Activated T-cell treated with anti-CD3 and anti-CD28 coated beads for 4 hours (primary cell): ENCODE data around the gene HPCAL1.
"Not testable (repeated sequence)": the region's sequence is repeated elsewhere in the genome, so short reads cannot be mapped to it uniquely, and the experiment has no call there.

Source experiments
- DNase-seq: peaks from one replicate; pipeline ENCODE4 v3.0.0-alpha.2; 2020

The HPCAL1 gene

DNA sequence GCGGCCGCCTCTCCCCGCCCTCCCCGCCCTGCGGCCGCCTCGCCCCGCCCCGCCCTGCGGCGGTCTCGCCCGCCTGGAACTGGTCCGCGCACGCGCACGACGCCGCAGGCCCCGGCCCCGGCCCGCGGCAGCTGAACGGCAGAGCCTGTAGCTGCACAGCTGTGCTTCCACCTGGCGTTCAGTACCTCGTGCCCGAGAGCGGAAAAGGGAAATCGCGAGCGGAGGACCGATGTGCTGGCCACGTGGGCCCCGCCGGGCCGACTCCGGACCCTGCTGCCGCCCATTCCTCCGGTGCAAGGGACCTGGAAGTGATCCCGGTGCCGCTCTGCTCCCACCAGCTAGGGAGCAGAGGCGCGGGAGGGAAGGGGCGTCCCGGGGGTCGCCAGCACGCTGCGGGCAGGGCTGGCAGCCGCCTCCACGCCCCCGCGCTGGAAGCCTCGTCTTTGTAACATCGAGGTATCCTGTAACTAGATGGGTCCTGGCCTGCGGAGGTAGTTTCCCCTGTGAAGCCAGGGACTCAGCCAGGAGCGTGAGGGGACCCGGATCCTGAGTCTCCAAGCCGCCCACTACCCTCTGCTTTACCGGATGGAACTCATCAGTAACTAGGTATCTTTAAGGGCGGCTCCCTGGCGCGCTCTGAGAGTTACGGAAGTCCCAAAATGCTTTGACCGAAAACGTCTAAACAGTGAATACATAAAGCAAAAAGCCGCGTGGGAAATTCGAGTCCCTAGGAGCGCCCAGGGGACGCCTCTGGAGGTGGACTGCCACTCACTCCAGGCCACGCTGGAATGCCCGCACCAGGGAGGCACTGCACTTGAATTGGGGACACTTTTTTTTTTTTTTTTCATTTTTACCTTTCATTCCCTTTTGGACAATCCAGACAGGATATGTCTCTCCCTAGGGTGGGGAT, 146.1 kb downstream of the HPCAL1 start:
- peak; percentile 87 for DNase-seq

DNA sequence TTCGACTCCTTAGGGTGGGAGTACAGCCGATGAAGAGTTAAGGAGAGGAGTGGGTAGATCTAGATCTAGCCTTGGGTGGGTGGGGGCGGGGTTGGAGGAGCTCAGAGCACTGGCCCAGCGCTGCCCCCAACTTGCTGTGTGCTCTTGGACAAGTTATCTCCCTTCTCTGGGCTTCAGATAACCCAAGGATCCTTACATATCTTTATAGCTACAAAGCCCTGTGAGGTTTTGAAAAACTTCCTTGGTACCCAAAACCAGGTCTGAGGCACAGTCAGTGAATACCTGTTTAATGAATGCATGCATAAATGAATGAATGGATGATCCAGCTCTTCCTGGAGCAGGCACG, 146.8 kb downstream of the HPCAL1 start:
- DNase-seq, result no peak

DNA sequence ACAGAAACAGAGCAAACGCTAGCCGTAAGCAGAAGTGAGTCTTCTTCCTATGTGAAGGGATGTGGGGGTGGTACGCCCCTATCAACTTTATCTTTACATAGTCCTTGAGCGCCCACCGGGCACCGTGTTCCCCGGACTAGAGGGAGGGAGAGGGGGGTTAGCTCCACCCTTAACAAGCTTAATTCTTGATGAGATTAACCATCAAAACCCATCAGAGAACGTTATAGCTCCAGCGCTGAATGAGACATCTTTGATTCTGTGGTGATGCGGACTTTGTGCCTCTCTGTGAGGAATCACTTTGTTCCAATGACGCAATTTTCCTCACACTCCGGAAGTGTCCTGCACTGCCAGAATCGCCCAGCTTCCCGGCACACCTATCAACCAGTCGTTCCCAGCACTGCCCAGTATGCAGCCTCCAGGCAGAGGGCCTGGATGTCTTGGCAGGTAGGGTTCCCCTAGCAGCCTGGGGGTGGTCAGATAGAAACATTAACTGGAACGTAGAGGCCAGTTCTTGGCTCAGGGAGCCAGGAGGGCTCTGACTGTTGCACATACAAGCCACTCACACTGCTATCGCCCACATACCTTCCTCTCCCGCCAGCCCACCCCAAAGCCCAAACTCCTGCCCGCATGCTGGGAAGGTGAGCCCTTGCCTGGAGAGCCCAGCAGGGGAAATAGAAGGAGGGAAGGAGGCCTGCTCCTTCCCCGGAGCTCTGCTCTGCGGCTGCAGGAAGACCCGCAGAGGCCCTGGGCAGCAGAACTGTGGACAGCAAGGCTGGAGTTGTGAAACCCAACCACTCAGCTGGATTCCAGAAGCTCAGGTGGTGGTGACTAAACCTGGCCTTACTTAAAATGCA, 147.4 kb downstream of the HPCAL1 start:
- DNase-seq, result no peak

DNA sequence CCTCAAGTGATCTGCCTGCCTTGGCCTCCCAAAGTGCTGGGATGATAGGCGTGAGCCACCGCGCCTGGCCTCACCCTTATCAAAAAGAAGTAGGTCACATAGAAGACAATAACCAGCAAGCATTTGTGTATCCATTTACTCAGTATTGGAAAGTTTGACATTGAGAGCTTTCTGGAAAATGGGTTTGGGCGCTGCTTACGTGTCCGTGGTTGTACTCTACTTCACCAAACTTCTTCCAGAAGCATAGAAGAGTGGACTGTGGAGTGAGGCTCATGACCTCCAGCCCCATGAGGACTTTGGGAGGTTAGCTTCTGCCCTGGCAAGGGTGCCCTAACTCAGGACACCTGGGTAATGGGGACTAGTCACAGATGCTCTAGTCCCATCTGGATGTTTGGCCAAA, 149.1 kb downstream of the HPCAL1 start:
- no peak for DNase-seq

DNA sequence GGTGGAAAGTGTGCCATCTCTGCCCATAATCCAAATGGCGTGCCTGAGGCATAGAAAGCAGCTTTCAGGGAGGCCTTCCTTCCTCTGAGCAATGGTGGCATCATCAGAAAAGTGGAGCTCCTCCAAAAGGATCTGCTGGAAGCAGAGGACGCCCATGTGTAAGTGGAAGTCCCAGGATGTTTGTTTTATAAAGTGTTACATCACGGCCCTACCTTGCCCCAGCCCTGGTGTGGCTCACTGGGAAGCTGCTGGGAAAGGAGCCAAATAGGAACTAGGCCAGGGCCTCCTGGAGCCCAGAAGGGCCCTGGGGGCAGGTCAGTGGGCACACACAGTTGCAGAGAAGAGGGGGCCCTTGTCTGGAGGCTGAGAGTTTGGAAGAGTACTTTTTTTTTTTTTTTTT, 149.6 kb downstream of the HPCAL1 start:
- DNase-seq, result no peak

DNA sequence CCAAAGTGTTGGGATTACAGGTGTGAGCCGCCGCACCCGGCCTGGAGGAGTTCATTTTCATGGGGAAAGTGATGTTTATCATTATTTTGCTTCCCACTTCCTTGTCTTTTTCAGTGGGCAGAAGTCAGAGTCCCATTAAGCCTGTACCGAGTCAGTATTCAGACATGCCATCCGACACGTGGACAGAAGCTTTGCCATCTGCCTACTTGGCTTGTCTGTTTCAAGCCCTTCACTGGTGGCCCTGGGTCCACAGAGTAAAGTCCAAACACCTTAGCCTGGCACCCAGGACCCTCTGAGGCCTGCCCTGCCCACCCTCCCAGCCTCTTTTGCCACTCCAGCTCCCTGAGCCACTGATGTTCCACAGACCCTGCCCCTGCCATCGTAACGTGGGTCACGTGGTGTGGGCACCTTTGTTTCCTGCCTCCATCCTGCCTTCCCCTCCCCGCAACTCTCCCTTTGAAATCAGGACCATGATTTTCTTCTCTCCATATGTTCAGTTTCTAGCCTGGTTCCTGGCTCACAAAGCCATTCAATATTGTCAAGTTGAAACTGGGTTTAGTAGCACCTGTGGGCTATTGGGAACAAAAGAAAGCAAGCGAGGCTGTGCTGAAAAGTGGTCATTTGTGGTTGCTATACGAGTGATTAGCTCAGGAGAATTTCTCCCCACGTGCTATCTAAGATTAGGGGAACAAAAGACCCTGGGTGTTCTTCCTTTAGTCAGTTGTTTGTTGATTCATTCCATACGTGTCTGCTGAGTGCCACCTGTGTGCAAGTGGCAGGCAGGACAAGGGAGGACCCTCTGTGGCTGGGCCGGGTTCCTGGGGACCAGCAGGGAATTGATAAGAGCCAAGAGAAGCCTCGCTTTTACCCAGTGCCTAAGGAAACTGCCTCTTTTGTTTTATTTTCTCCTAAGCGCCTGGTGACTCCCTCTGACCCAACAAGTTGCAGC, 150.5 kb downstream of the HPCAL1 start:
- no peak for DNase-seq

DNA sequence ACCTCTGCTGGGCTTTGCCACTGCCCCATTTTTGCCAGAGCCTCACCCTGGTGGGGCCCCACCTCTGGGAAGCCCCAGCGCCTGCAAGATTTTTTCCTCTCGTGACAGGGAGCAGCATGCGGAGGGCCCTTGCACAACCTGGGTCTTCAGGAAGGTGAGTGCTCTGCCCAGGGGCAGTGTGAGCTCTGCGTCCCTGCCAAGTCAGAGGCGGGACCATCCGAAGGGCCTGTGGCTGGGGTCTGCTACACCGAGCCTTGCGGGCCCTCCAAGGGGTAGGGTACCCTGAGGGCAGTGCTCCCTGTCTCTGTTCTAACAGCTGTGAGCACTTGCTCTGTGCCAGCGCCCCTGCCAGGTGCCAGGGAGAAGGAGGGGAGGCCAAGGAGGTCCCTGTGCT, 151.2 kb downstream of the HPCAL1 start:
- no peak for DNase-seq

DNA sequence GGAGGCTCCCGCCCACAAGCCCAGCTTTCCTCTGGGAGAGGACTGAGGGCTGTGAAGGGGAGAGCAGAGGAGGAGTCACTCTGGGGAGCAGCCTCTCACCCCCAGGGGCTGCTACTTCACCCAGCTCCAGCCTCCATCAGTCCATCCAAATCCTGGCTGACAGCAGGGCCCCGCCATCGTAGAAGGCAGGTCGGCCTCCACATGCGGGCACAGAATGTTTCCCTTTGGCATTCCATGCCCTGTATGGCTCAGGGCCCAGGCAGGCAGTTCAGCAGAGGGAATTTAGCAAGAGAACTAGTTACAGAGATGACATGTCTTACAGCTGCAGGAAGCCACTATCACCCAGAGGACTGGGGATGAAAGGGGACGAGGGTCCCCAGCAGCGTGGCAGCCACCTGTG, 151.8 kb downstream of the HPCAL1 start:
- DNase-seq, result no peak

DNA sequence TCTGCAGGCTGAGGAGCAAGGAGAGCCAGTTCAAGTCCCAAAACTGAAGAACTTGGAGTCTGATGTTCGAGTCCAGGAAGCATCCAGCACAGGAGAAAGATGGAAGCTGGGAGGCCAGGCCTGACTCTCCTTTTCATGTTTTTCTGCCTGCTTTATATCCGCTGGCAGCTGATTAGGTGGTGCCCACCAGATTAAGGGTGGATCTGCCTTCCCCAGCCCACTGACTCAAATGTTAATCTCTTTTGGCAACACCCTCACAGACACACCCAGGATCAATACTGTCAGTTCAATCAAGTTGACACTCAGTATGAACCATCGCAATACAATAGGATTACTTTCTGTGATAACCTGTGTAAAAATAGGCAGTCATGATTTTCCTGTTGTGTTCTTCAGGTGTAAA, 154.5 kb downstream of the HPCAL1 start:
- not testable (repeated sequence) for DNase-seq

DNA sequence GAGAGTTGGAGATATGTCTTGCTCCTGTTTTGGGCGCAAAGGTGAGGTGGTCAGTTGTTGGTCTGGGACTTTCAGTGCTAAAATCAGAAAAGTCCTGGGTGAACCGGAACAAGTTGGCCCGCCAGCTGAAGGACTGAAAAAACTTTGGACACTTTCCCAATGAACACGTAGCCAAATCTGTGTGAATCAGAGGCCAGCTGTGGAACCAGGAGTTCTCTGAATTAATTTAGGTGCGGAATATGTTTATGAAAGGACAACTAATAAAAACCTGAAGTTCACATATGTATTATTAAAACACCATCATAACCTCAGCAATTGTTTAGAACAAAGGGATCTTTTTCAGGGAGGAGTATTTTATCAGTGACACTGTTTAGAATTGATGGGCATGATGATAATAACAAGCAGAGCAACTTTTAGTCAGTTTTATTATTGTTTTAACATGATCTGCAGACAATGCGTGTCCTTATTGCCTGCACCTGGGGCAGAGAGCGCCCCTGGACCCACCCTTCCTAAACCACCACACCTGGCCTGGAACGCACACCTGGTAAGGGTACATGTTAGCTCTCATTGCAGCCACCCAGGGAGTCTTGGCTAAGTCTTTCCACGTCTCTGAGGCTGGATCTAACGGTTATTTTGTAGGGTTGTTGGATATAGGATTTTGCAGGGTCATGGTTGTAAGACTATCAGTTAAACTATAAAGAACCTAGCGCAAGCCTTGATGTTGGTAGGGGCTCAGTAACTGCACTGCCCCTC, 155.3 kb downstream of the HPCAL1 start:
- DNase-seq, result no peak

DNA sequence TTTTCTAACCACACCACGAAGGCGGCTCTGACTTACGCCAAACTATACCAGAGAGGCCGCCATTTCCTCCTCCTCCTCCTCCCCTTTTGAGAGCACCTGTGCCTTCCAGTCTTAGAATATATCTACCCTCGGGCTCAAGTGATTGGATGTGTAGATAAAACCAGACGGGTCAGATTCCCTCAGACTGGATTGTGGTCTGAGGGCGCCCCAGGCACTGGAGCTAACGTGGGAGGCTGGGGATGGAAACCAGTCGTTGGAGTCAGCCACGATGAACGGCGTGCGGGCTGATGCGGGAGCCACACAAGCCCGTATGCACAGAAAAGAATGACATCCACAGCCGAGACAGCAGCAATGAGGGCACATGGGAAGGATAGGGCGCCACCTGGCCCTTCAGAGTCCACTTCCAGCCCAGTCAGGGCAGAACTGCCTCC, 157.7 kb downstream of the HPCAL1 start:
- DNase-seq, result no peak

DNA sequence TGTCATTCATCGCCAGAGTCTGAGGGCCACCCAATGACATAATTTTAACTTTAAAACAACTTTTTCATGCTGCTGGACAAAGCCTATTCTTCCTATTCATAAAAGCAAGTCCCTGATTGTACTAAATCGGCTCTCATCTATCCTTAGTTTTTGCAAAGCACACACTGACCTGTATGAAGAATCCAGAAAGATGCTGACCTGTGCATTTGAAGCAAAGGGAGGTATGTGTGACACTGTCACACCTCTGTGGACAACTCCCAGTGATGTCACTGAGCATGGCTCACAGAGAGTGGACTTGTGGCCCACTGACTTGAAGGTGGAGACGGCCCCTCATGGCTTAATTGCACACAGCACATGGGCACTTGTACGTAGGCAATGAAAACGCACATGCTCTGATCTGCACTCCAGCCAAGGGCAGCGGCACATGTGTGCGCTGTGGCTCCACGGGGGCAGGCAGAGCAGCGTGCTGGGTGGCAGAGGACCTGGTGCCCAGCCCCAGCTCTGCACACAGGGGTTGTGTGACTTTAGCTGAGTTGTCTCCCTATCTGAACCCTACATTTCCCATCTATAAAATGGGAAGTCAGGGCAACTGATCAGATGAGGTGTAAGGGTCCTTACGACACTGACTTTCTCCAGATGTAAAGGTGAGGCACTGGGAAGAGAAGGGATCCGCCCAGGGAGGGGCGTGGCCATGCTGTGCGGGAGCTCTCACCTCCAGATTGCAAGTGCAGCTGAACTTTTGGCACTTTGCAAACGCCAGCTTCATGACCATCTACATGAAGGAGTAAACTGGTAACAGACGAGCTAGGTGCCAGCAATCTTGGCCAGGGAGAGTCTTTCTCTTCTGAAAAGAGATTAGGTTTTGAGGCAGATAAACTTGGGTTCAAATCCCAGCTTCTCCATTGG, 159.7 kb downstream of the HPCAL1 start:
- no peak for DNase-seq

DNA sequence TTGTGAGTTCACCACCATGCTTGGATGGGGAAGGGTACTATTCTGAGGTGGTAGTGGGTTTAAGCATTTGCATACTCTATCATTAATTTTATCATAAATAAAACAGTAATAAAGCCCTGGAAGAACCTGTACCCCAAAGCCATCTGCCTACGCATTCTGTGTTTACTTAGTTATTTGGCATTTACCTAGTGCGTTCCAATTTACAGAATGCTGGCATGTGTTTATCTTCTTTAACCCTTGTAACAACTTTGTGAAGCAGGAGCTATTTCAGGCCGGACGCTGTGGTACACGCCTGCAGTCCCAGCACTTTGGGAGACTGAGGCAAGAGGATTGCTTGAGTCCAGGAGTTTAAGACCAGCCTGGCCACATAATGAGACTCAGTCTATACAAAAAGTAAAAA, 163.2 kb downstream of the HPCAL1 start:
- DNase-seq, result no peak

DNA sequence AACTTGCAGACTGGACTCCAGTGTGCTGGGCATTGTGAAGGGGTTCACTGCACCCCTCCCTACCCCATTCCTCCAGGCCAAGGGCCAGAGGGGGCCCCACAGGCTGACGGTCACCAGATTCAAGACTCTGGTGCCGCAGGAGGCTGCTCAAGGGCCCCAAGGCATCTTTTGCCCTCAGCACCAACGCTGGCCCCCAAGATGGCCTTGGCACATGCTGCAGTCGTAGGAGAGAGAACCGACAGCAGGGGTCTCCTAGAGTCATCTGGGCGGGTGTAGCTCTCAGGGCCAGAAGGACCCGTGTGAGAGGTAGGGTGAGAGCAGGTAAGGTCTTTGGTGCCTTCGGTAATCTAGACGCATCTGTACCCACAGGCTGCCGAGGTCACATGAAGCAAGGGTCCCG, 164.1 kb downstream of the HPCAL1 start:
- no peak for DNase-seq

DNA sequence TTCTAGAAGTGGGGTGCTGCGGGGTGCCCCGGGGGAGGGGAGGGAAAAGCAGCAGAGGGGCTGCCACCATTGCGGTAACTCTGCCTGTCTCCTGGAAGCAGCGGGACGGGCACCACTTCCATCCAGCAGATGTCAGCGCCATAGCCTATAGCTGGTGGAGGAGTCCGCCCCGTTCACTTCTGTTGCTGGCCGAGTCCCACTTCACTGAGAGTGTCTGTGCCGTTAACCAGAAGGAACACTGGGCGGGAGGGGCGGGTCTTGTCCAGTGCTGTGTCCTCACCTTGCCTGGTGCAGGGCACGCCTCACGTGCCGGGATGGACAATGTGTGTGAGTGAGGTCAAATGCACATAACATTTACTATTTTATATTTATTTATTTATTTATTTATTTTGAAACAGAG, 164.7 kb downstream of the HPCAL1 start:
- DNase-seq, result no peak

DNA sequence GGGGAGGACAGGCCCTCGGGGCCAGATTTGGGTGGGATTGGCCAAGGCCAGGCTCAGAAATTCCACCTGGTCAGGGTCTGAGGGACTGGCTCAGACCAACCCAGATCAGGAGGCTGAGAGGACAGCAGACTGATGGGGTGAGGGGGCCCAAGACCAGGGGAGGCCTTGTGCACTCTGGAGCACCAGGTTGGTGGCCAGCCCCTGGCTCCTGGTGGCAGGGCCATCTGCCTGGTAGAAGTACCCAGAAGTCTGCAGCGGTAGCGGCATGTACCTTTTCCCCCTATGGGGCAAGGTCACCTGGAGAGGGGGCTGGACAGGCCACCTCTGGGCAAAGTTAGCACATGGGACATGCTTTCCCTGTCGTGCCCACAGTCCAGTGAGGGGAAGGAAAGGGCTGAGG, 166.6 kb downstream of the HPCAL1 start:
- no peak for DNase-seq

DNA sequence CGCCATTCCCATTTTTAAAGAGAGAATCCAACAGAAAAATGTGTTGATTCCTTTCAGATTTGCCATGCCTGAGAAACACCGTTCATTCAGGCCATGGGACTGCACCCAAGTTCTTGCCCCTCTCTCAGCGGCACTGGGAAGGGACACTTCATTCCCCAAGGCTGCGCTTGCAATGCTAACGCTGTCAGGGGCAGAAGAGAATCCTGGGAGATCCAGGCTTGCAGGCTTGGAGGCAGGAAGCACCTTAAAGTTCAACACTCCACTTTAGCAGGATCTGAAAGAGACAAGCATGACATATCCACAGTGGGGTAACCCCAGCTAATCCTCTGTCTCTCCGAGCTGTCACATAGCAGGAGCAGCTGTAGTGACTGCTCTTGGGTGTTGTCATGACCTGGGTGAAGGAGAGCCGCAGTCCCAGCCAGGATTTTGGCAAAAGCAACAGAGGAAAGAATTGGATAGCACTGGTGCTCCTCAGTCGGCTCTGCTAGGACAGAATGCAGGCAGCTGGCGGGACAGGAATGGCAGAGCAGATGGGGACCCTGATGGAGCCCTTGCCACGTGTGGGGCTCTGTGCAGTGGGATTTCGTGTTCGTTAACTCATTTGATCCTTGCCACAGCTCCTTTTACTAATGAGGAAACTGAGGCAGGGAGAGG, 167.4 kb downstream of the HPCAL1 start:
- no peak for DNase-seq

DNA sequence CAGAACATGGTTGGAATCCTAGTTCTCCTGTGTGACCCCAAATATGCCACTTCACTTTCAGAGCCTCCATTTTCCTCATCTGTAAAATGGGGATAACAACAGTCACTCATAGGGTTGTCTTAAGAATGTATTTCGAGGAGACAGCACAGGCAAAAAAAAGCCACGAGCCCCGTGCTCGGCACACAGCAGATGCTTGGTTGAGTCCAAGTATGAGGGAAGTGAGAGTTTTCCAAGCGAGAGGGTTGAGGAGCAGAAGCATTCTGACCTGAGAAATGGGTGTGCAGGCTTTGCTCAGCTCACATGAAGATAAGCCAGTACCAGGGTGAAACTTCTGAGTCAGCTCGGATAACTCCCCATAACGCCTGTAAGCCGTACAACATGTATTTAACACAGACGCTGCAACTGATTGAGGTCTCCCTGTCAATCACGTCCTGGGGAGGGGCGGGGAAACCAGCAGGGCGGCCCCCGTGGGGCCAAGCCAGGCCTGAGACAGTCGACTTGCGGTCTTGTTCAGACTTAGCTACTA, 168.4 kb downstream of the HPCAL1 start:
- no peak for DNase-seq

DNA sequence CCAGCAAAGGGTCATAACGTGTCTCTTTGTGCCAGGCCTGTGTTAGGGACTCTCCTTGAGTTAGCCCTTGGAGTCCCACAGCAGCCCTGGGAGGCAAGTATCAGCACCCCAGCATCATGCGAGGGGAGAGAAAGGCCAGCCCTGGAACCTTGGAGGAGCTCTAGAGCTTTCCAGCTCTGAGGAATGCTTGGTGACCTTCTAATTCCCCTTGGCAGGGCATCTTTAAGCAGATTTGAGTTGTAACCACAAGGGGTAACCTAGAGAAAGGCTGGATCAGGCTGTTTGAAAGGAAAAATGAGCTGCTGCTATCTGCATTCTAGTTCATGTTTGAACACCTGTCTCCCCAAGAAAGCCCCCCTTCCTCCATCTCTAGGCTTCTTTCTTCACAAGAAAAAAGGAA, 169.3 kb downstream of the HPCAL1 start:
- no peak for DNase-seq

DNA sequence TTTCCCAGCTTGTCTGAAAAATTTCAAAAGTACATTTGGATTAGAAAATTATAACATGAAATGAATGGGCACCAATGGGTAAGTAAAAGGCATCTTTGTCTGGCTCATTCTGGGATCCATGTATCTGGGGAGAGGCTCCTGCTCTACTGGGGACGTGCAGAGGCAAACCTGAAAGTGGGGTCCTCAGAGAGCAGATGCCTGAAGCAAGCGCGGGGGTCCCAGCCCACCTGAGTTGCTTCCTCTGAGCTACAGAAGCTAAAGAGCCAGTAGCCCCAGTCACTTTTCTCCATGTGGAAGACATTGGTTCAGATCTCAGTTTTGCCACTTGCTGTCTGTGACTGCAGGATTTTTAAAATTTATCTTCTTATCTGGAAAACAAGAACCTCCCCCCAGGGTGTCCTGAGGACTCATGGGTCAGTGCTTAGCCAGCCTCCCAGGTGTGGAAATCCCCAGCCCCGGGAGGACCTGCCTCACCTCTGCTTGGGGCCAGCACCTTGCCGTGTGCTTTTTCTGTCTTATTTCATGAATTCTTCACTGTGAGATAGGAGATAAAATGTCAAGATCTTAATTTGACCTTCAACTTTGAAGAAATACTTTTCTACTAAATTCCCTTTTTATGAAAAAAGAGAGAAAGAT, 170.5 kb downstream of the HPCAL1 start:
- no peak for DNase-seq
